Measurements from ENCODE around the gene FCN1.

FCN1 gene

DNA sequence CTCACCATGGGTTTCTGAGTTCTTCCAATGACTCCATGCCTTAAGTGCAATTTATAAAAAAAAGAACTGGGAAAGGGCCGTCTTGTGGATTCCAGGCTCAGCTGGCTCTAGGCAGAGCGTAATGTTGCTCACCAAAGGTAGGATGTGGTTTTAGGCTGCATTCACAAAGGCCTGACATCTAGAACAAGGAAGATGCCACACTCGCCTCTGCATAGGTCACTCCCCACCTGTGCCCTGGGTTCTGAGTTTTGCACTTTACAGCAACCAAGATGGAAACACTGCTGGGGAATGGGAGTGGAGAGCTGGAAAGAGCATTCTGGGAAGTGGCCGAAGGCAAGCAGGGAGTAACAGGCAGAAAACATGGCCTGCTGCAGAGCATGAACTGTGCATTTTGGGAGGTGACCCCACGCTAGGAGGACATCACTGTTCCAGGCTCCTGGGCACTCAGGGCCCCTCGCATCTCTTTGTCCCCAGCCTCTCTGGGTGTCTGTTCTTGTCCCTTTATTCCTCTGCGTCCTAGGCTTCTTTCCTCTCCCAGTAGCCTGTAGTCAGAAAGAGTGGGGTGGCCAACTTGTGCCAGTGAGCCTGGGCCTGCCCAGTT is 24.8 kb downstream of the FCN1 start (continued):
- TF ChIP-seq RARB (CRISPR knock-in tag; IDR thresholded peaks at IDR 0.05) (no peak), TCF4 (CRISPR knock-in tag; IDR thresholded peaks at IDR 0.05; ENCODE audit: borderline replicate concordance) (no peak), TSHZ2 (CRISPR knock-in tag; IDR thresholded peaks at IDR 0.05) (no peak), GLIS3 (CRISPR knock-in tag; IDR thresholded peaks at IDR 0.05) (no peak), PPARA (CRISPR knock-in tag; IDR thresholded peaks at IDR 0.05; ENCODE audit: borderline replicate concordance) (no peak), ESRRG (CRISPR knock-in tag; IDR thresholded peaks at IDR 0.05) (no peak), BACH2 (CRISPR knock-in tag; IDR thresholded peaks at IDR 0.05; ENCODE audit: borderline replicate concordance) (no peak), CSDC2 (CRISPR knock-in tag; IDR thresholded peaks at IDR 0.05) (no peak), ZNF565 (CRISPR knock-in tag; conservative IDR thresholded peaks at IDR 0.05; ENCODE audit: low read depth) (no peak), ZFP3 (CRISPR knock-in tag; IDR thresholded peaks at IDR 0.05) (no peak)

DNA sequence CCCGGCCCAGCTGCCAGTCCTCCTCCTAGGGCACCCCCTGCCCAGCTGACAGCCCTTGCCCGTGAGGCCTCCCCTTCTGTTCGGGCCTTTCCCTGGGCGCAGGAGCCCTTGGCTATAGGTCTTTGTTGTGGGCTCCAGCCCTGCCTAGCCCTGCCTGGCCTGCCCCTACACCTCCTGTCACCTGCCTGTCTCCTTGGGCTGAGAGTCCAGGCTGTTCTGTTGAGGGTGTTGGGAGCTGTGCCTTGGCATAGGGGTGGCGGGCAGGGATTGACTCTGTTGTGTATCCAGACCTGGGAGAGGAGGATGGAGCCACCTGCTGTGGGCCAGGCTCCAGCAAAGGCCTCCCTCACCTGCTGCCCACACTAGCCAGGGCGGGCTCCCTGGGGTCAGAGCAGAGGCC is 25.5 kb downstream of the FCN1 start:
- no peak for ATAC-seq

GRCh38 chr9:134891713-134892112 is 26.0 kb downstream of the FCN1 start:
- no peak for ATAC-seq
- TF ChIP-seq CSDC2 (CRISPR knock-in tag; IDR thresholded peaks at IDR 0.05) (no peak), CREB5 (CRISPR knock-in tag; IDR thresholded peaks at IDR 0.05; ENCODE audit: low read depth) (no peak), BACH2 (CRISPR knock-in tag; IDR thresholded peaks at IDR 0.05; ENCODE audit: borderline replicate concordance) (no peak), ZNF70 (CRISPR knock-in tag; IDR thresholded peaks at IDR 0.05) (no peak), ZNF565 (CRISPR knock-in tag; conservative IDR thresholded peaks at IDR 0.05; ENCODE audit: low read depth) (no peak), TOX (CRISPR knock-in tag; IDR thresholded peaks at IDR 0.05; ENCODE audit: borderline replicate concordance) (no peak), SNAI2 (CRISPR knock-in tag; IDR thresholded peaks at IDR 0.05) (no peak), ZFP3 (CRISPR knock-in tag; IDR thresholded peaks at IDR 0.05) (no peak)
- TF ChIP-seq, protein P1, sequence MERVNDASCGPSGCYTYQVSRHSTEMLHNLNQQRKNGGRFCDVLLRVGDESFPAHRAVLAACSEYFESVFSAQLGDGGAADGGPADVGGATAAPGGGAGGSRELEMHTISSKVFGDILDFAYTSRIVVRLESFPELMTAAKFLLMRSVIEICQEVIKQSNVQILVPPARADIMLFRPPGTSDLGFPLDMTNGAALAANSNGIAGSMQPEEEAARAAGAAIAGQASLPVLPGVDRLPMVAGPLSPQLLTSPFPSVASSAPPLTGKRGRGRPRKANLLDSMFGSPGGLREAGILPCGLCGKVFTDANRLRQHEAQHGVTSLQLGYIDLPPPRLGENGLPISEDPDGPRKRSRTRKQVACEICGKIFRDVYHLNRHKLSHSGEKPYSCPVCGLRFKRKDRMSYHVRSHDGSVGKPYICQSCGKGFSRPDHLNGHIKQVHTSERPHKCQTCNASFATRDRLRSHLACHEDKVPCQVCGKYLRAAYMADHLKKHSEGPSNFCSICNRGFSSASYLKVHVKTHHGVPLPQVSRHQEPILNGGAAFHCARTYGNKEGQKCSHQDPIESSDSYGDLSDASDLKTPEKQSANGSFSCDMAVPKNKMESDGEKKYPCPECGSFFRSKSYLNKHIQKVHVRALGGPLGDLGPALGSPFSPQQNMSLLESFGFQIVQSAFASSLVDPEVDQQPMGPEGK (CRISPR knock-in tag; IDR thresholded peaks at IDR 0.05; ENCODE audit: borderline replicate concordance) = no peak

More for the DNA sequence above, 25.5 kb downstream of the FCN1 start:
- TF ChIP-seq PPARA (CRISPR knock-in tag; IDR thresholded peaks at IDR 0.05; ENCODE audit: borderline replicate concordance) (no peak), POU6F1 (CRISPR knock-in tag; IDR thresholded peaks at IDR 0.05; ENCODE audit: borderline replicate concordance, low read depth) (no peak), ISL1 (CRISPR knock-in tag; IDR thresholded peaks at IDR 0.05) (no peak), TCF4 (CRISPR knock-in tag; IDR thresholded peaks at IDR 0.05; ENCODE audit: borderline replicate concordance) (no peak), OSR1 (CRISPR knock-in tag; IDR thresholded peaks at IDR 0.05) (no peak), CSRNP3 (CRISPR knock-in tag; IDR thresholded peaks at IDR 0.05) (no peak), ZFP3 (CRISPR knock-in tag; IDR thresholded peaks at IDR 0.05) (no peak), ZNF8 (CRISPR knock-in tag; IDR thresholded peaks at IDR 0.05) (no peak), GLIS3 (CRISPR knock-in tag; IDR thresholded peaks at IDR 0.05) (no peak), ZC3H10 (CRISPR knock-in tag; IDR thresholded peaks at IDR 0.05) (no peak), BACH2 (CRISPR knock-in tag; IDR thresholded peaks at IDR 0.05; ENCODE audit: borderline replicate concordance) (no peak), SNAI2 (CRISPR knock-in tag; IDR thresholded peaks at IDR 0.05) (no peak), ESRRG (CRISPR knock-in tag; IDR thresholded peaks at IDR 0.05) (no peak), CSDC2 (CRISPR knock-in tag; IDR thresholded peaks at IDR 0.05) (no peak)
- TF ChIP-seq, protein P1 (CRISPR knock-in tag; IDR thresholded peaks at IDR 0.05; ENCODE audit: borderline replicate concordance) = no peak

All from SK-N-SH treated with all-trans-retinoic acid at 6 μM for 48 hours (cell line).